Trophoblast cell (in vitro differentiated cells and primary cell): ENCODE data around the gene RB1.

Experiments used
- DNase-seq, 2 donors: peaks; one replicate each; pipeline ENCODE4 v3.0.0-alpha.2; 2016
- H2AFZ ChIP-seq: 2 replicates; pipeline ENCODE4 v1.6.1; 2013; ENCODE audit warnings: low read length, moderate library complexity, mild to moderate bottlenecking; ENCODE audit not compliant: insufficient read depth, poor library complexity
- H2AK5ac ChIP-seq: 2 replicates; pipeline ENCODE4 v1.6.1; 2013; ENCODE audit warnings: mild to moderate bottlenecking, low read length
- H2BK120ac ChIP-seq: 2 replicates; pipeline ENCODE4 v1.6.1; 2013; ENCODE audit warnings: low read length, mild to moderate bottlenecking, moderate library complexity; ENCODE audit not compliant: insufficient read depth, poor library complexity
- H2BK12ac ChIP-seq: 2 replicates; pipeline ENCODE4 v1.6.1; 2013; ENCODE audit warnings: mild to moderate bottlenecking, low read length, moderate library complexity
- H2BK5ac ChIP-seq: 2 replicates; pipeline ENCODE4 v1.6.1; 2013; ENCODE audit warnings: low read length, low read depth, moderate library complexity, mild to moderate bottlenecking; ENCODE audit not compliant: poor library complexity
- H3K14ac ChIP-seq: 2 replicates; pipeline ENCODE4 v1.6.1; 2013; ENCODE audit warnings: mild to moderate bottlenecking, low read length
- H3K18ac ChIP-seq: 2 replicates; pipeline ENCODE4 v1.6.1; 2013; ENCODE audit warnings: mild to moderate bottlenecking, low read length
- H3K23ac ChIP-seq: 2 replicates; pipeline ENCODE4 v1.6.1; 2013; ENCODE audit warnings: low read length
- H3K27ac ChIP-seq: 2 replicates; pipeline ENCODE4 v1.5.1; 2013; ENCODE audit warnings: low read depth, mild to moderate bottlenecking, inconsistent platforms, low read length, moderate library complexity
- H3K27me3 ChIP-seq: 2 replicates; pipeline ENCODE4 v1.6.1; 2013; ENCODE audit warnings: inconsistent platforms, mild to moderate bottlenecking, low read length, moderate library complexity; ENCODE audit not compliant: insufficient read depth
- H3K36me3 ChIP-seq, 2 experiments: 1 replicate in 1 of 2; 2 replicates in 1 of 2; pipeline ENCODE4 v1.6.1; 2013; ENCODE audit warnings: low read length in 2 of 2, mild to moderate bottlenecking in 2 of 2, moderate library complexity in 1 of 2; ENCODE audit not compliant: insufficient read depth in 2 of 2, control insufficient read depth in 1 of 2
- H3K4ac ChIP-seq: 2 replicates; pipeline ENCODE4 v1.6.1; 2013; ENCODE audit warnings: low read depth, mild to moderate bottlenecking, low read length, moderate library complexity
- H3K4me1 ChIP-seq, 2 experiments: 1 replicate in 1 of 2; 2 replicates in 1 of 2; pipeline ENCODE4 v1.6.1; 2013; ENCODE audit warnings: low read length in 2 of 2, mild to moderate bottlenecking in 2 of 2, moderate library complexity in 1 of 2; ENCODE audit not compliant: insufficient read depth in 2 of 2, control insufficient read depth in 1 of 2
- H3K4me2 ChIP-seq: 2 replicates; pipeline ENCODE4 v1.6.1; 2013; ENCODE audit warnings: inconsistent platforms, mild to moderate bottlenecking, low read length, moderate library complexity
- H3K4me3 ChIP-seq: 2 replicates; pipeline ENCODE4 v1.5.1; 2013; ENCODE audit warnings: mild to moderate bottlenecking, low read depth, low read length, inconsistent platforms
- H3K79me1 ChIP-seq: one replicate; pipeline ENCODE4 v1.6.1; 2013; ENCODE audit warnings: low read length
- H3K79me2 ChIP-seq: 2 replicates; pipeline ENCODE4 v1.6.1; 2013; ENCODE audit warnings: low read length, mild to moderate bottlenecking; ENCODE audit not compliant: control insufficient read depth, insufficient read depth, poor library complexity
- H3K9ac ChIP-seq: 2 replicates; pipeline ENCODE4 v1.6.1; 2013; ENCODE audit warnings: mild to moderate bottlenecking, low read length
- H3K9me3 ChIP-seq: 2 replicates; pipeline ENCODE4 v1.6.1; 2013; ENCODE audit warnings: low read depth, mild to moderate bottlenecking, control low read depth, inconsistent platforms, low read length; ENCODE audit not compliant: insufficient read depth
- H4K12ac ChIP-seq: 2 replicates; pipeline ENCODE4 v1.6.1; 2013; ENCODE audit warnings: low read depth, mild to moderate bottlenecking, low read length, moderate library complexity
- H4K8ac ChIP-seq: 2 replicates; pipeline ENCODE4 v1.6.1; 2013; ENCODE audit warnings: low read depth, mild to moderate bottlenecking, low read length, moderate library complexity
- H4K91ac ChIP-seq: one replicate; pipeline ENCODE4 v1.6.1; 2013; ENCODE audit warnings: low read depth, mild to moderate bottlenecking, low read length, moderate library complexity
- WGBS: extraction: QIAGEN DNeasy Blood & Tissue Kit; methylation state at CpG from one replicate; pipeline ENCODE4 v1.1.7; 2013; ENCODE audit warnings: missing lambda C conversion rate; ENCODE audit not compliant: insufficient read length, insufficient coverage; ENCODE audit errors: extremely low coverage; 5-methylcytosine and 5-hydroxymethylcytosine counted together

RB1 gene

DNA sequence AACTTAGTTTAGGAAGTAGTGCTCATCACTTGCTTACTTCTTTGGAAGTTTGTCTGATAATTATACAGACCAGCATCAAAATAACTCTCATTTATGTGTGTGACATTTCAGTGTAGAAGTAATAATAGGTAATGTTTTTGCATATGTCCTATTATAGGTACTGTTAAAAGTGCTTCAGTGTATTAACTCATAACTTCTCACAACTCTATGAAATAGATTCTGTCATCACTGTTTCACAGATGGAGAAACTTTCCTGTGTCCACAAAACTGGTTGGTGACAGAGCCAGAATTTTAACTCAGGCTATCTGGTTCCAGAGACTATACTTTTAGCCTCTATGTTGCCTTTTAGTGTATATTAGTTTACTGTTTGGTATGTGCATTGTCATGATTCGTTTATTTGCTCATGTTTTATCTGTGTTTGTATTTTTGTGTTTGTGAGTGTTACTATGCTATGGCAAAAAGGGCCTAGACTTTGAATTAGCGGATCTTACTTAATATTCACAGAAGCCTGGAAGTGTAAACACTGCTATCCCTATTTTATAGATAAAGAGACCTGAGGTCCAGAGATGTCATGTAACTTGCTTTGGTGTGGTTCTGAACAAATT is 96.6 kb downstream of the RB1 start:
- Histone ChIP-seq H4K8ac (no peak overlapping the region), H3K23ac (no peak overlapping the region), H3K4ac (no peak overlapping the region), H3K9me3 (no peaks in the 10 kb centered on the region), H2AK5ac (no peak overlapping the region), H3K36me3 (peaks cover 0 to 1% of the 10 kb centered on the region in 2 experiments), H3K18ac (no peak overlapping the region), H4K91ac (no peak overlapping the region), H3K4me2 (no peak overlapping the region), H2BK120ac (no peak overlapping the region), H2BK12ac (no peak overlapping the region), H3K14ac (no peak overlapping the region), H3K9ac (no peak overlapping the region), H3K79me2 (no peaks in the 10 kb centered on the region), H3K27me3 (no peaks in the 10 kb centered on the region), H2BK5ac (no peak overlapping the region), H3K4me3 (no peak overlapping the region), H3K27ac (no peak overlapping the region), H3K4me1 (no peaks in the 10 kb centered on the region), H4K12ac (no peak overlapping the region), H2AFZ (no peak overlapping the region), H3K79me1 (no peaks in the 10 kb centered on the region)
- WGBS, result no CpG with 5 or more reads among the region's 2 CpGs
- peak in 1 of 2 donors; percentile 28 for DNase-seq

DNA sequence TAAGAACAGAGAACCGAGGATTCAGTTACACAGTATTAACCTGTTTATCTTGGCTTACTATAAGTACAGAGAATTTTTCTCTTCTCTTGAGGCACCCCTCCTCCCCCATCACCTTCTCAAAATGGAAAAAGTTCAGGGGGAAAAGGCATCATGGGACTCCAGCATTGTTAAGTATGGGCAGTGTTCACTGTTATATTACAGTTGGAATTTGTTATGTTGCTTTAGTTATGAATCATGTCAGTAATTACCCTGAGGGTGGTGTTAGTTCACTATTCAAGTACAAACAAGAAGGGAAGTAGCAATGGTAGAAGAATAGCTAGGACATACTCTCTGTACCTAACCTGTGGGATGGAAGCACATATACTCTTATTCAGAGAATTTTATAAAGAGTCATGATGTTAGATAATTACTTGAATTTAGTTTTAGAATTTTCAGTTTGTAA is 97.3 kb downstream of the RB1 start:
- H2AK5ac ChIP-seq, result no peak overlapping the region
- no peak overlapping the region for H3K9ac ChIP-seq
- no peak overlapping the region for H3K14ac ChIP-seq
- no peak overlapping the region for H3K27ac ChIP-seq
- no peak overlapping the region for H4K8ac ChIP-seq
- H4K91ac ChIP-seq, result no peak overlapping the region
- WGBS, result no CpG with 5 or more reads among the region's 1 CpG
- no peaks in the 10 kb centered on the region for H3K9me3 ChIP-seq
- no peak overlapping the region for H2AFZ ChIP-seq
- H3K4me3 ChIP-seq, result no peak overlapping the region
- no peaks in the 10 kb centered on the region for H3K4me1 ChIP-seq
- H3K36me3 ChIP-seq, result peaks cover 0 to 1% of the 10 kb centered on the region in 2 experiments
- H3K79me1 ChIP-seq, result no peaks in the 10 kb centered on the region
- no peak overlapping the region for H3K23ac ChIP-seq
- DNase-seq, result peak; percentile 10 to 83
- H3K18ac ChIP-seq, result no peak overlapping the region
- H2BK120ac ChIP-seq, result no peak overlapping the region
- H2BK5ac ChIP-seq, result no peak overlapping the region
- H2BK12ac ChIP-seq, result no peak overlapping the region
- no peak overlapping the region for H3K4me2 ChIP-seq
- no peak overlapping the region for H4K12ac ChIP-seq
- H3K79me2 ChIP-seq, result no peaks in the 10 kb centered on the region
- H3K4ac ChIP-seq, result no peak overlapping the region
- no peaks in the 10 kb centered on the region for H3K27me3 ChIP-seq

DNA sequence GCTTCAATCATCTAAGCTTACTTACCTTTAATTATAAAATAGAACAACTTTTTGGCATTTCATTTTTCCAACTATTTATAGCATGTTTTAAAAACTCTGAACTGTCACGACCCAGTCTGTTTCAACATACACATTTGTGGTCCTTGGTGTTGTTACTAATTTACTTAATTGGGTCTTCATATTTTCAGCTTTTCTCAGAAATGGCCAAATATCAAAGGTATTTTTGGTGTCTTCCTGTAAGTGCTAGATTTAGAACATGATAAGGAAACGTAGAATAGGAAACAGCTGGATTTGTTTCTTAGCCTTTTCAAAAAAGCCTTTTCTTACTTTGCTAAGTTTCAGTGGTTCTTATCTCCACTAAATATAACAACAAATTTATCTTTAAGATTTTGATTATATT is 97.9 kb downstream of the RB1 start:
- Histone ChIP-seq H3K9ac (no peak overlapping the region), H3K9me3 (no peaks in the 10 kb centered on the region), H3K4me2 (no peak overlapping the region), H2AFZ (no peak overlapping the region), H3K4me3 (no peak overlapping the region), H3K79me2 (no peaks in the 10 kb centered on the region), H3K27ac (no peak overlapping the region), H4K8ac (no peak overlapping the region), H2BK5ac (no peak overlapping the region), H2BK12ac (no peak overlapping the region), H4K91ac (no peak overlapping the region), H3K4ac (no peak overlapping the region), H2BK120ac (no peak overlapping the region), H3K4me1 (no peaks in the 10 kb centered on the region), H2AK5ac (no peak overlapping the region), H3K23ac (no peak overlapping the region), H3K27me3 (no peaks in the 10 kb centered on the region), H4K12ac (no peak overlapping the region), H3K14ac (no peak overlapping the region), H3K18ac (no peak overlapping the region), H3K36me3 (peaks cover 0 to 1% of the 10 kb centered on the region in 2 experiments), H3K79me1 (no peaks in the 10 kb centered on the region)
- peak in 1 of 2 donors; percentile 42 for DNase-seq
- WGBS, result no CpG with 5 or more reads among the region's 2 CpGs

DNA sequence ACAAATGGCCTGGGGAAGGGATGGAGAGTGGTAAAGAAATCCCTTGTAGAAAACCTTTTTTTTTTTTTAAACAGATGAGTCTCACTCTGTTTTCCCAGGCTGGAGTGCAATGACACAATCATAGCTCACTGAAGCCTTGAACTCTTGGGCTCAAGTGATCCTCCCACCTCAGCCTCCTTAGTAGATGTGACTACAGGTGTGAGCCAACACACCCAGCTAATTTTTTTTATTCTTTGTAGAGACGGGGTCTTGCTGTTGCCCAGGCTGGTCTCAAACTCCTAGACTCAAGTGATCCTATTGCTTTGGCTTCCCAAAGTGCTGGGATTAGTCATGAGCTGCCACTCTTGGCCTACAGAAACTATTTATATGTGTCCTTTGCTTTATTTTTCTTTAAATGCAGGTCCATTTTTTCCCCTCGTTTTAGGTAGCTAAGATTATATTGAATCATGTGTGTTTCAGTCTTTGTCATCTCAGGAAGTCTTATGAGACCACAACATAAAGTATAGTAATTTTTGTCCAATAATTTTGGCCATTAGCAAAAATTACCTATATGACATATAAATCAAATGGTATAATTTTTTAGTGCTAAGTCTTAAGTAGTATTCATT is 98.9 kb downstream of the RB1 start:
- H2BK120ac ChIP-seq, result no peak overlapping the region
- H2AFZ ChIP-seq, result no peak overlapping the region
- no peak overlapping the region for H3K4me3 ChIP-seq
- no peak overlapping the region for H2BK5ac ChIP-seq
- H4K8ac ChIP-seq, result no peak overlapping the region
- H4K91ac ChIP-seq, result no peak overlapping the region
- no peak overlapping the region for H3K23ac ChIP-seq
- H3K4ac ChIP-seq, result no peak overlapping the region
- H3K9ac ChIP-seq, result no peak overlapping the region
- H3K14ac ChIP-seq, result no peak overlapping the region
- H3K4me1 ChIP-seq, result no peaks in the 10 kb centered on the region
- WGBS, result no CpG with 5 or more reads among the region's 2 CpGs
- no peaks in the 10 kb centered on the region for H3K79me2 ChIP-seq
- DNase-seq, result no peak
- H3K4me2 ChIP-seq, result no peak overlapping the region
- H2BK12ac ChIP-seq, result no peak overlapping the region
- H3K27ac ChIP-seq, result no peak overlapping the region
- H3K18ac ChIP-seq, result no peak overlapping the region
- no peak overlapping the region for H2AK5ac ChIP-seq
- H3K27me3 ChIP-seq, result no peaks in the 10 kb centered on the region
- H3K9me3 ChIP-seq, result no peaks in the 10 kb centered on the region
- H3K79me1 ChIP-seq, result no peaks in the 10 kb centered on the region
- H3K36me3 ChIP-seq, result peaks cover 0 to 1% of the 10 kb centered on the region in 2 experiments
- no peak overlapping the region for H4K12ac ChIP-seq
